ENCODE measurements around the gene C10orf88.

C10orf88 gene

GRCh38 chr10:122953902-122954730 is at the start of gene C10orf88:
Gene C10orf88, minus strand, starts transcription at chr10:122954227. Its CDS starts 49 bp downstream, at chr10:122954178.
- peak; percentile 74 to 89 for DNase-seq

- DNase-seq, result no peak
These were observed 47.3 kb upstream of the C10orf88 start for GRCh38 chr10:123001370-123001769.

GRCh38 chr10:123000155-123000554 is 46.1 kb upstream of the C10orf88 start:
- no peak for DNase-seq

- no peak for DNase-seq
These were observed 45.3 kb upstream of the C10orf88 start for GRCh38 chr10:122999347-122999746.

GRCh38 chr10:122998934-122999333 is 44.9 kb upstream of the C10orf88 start:
- no peak for DNase-seq

GRCh38 chr10:122998360-122998917 is 44.4 kb upstream of the C10orf88 start:
- DNase-seq, result no peak

GRCh38 chr10:122997864-122998263 is 43.8 kb upstream of the C10orf88 start:
- no peak for DNase-seq

GRCh38 chr10:122995936-122996335 is 41.9 kb upstream of the C10orf88 start:
- DNase-seq, result no peak

- no peak for DNase-seq
These were observed 39.8 kb upstream of the C10orf88 start for GRCh38 chr10:122993797-122994336.

- no peak for DNase-seq
These were observed 38.1 kb upstream of the C10orf88 start for GRCh38 chr10:122992031-122992585.

- no peak for DNase-seq
These were observed 36.3 kb upstream of the C10orf88 start for GRCh38 chr10:122990278-122990677.

- DNase-seq, result no peak
These were observed 34.5 kb upstream of the C10orf88 start for GRCh38 chr10:122988501-122988900.

GRCh38 chr10:122986335-122986734 is 32.3 kb upstream of the C10orf88 start:
- no peak for DNase-seq

GRCh38 chr10:122984708-122985107 is 30.7 kb upstream of the C10orf88 start:
- DNase-seq, result no peak

GRCh38 chr10:122983898-122984297 is 29.9 kb upstream of the C10orf88 start:
- no peak for DNase-seq

- DNase-seq, result no peak
These were observed 27.0 kb upstream of the C10orf88 start for GRCh38 chr10:122981066-122981464.

GRCh38 chr10:122980209-122981065 is 26.4 kb upstream of the C10orf88 start, which contains the start of gene PSTK:
Gene PSTK, plus strand, starts transcription at chr10:122980401. Its CDS starts 79 bp downstream, at chr10:122980480.
- peak; percentile 42 to 78 for DNase-seq

- DNase-seq, result no peak
These were observed 20.6 kb upstream of the C10orf88 start for GRCh38 chr10:122974543-122975064.

- no peak for DNase-seq
These were observed 20.0 kb upstream of the C10orf88 start for GRCh38 chr10:122974023-122974422.

- no peak for DNase-seq
These were observed 14.7 kb upstream of the C10orf88 start for GRCh38 chr10:122968698-122969097.

- no peak for DNase-seq
These were observed 12.9 kb upstream of the C10orf88 start for GRCh38 chr10:122966879-122967278.

- DNase-seq, result no peak
These were observed 8.4 kb upstream of the C10orf88 start for GRCh38 chr10:122962405-122962804.
